Gastroesophageal sphincter (tissue), 4 donors: ENCODE results near the gene INPP5D. TPM values are rescaled to one million over a fixed set of nuclear protein-coding genes. Genes with fewer than 3 reads are reported as not detected.

Source experiments
- ATAC-seq: fragments of 150-250 bp; one replicate; pipeline ENCODE4 v1.9.1; 2016; ENCODE audit warnings: mild to moderate bottlenecking, moderate library complexity
- H3K27ac ChIP-seq, 4 donors: fragments of 200-600 bp; sonication (generic) in 3 of 4; 1 replicate in 3 of 4; 2 replicates in 1 of 4; pipeline ENCODE4 v1.5.1; 2016 to 2019
- H3K27me3 ChIP-seq: fragments of 200-600 bp; sonication (generic); one replicate; pipeline ENCODE4 v1.5.1; 2019
- H3K36me3 ChIP-seq, 2 donors: fragments of 200-600 bp; sonication (generic); one replicate each; pipeline ENCODE4 v1.5.1; 2019; ENCODE audit warnings: control low read depth in 1 of 2
- H3K4me1 ChIP-seq, 3 donors: fragments of 200-600 bp; sonication (generic); 1 replicate in 2 of 3; 2 replicates in 1 of 3; pipeline ENCODE4 v1.5.1; 2016 to 2019; ENCODE audit warnings: control low read depth in 2 of 3
- H3K4me3 ChIP-seq, 2 donors: fragments of 200-600 bp; sonication (generic); one replicate each; pipeline ENCODE4 v1.5.1; 2019; ENCODE audit warnings: mild to moderate bottlenecking in 1 of 2, moderate library complexity in 1 of 2
- H3K9me3 ChIP-seq, 3 donors: fragments of 200-600 bp; sonication (generic); one replicate each; pipeline ENCODE4 v1.5.1; 2017 to 2019; ENCODE audit warnings: control low read depth in 2 of 3
- CTCF ChIP-seq, 4 experiments: fragments of 200-600 bp in 2 of 4; fragments of 450-650 bp in 2 of 4; sonication (generic) in 1 of 4; IDR thresholded peaks; one replicate each; pipeline ENCODE4 v1.5.1; 2017 to 2019; ENCODE audit warnings: antibody characterized with exemption in 4 of 4, mild to moderate bottlenecking in 2 of 4, moderate library complexity in 2 of 4
- EP300 ChIP-seq: sonication (generic); formaldehyde crosslinking; IDR thresholded peaks from one replicate; pipeline ENCODE4 v1.6.1; 2017; ENCODE audit warnings: antibody characterized with exemption, mild to moderate bottlenecking
- POLR2A ChIP-seq, 2 donors: fragments of 450-650 bp; IDR thresholded peaks; one replicate each; pipeline ENCODE4 v1.6.1; 2017; ENCODE audit warnings: antibody characterized with exemption in 2 of 2, mild to moderate bottlenecking in 2 of 2, moderate library complexity in 1 of 2
- POLR2AphosphoS5 ChIP-seq: sonication (generic); formaldehyde crosslinking; IDR thresholded peaks from one replicate; pipeline ENCODE4 v1.6.1; 2017; ENCODE audit warnings: antibody characterized with exemption
- WGBS, 2 donors: methylation state at CpG; one replicate each; pipeline ENCODE4 v1.1.5; 2018; ENCODE audit warnings: low coverage in 1 of 2; 5-methylcytosine and 5-hydroxymethylcytosine counted together
- total RNA-seq, 4 donors: library from RNA; depleted of rRNA; stranded (reverse); fragments of >200 nt; gene quantifications; one replicate each; pipeline ENCODE4 v1.1.0, GENCODE V29; 2016

The INPP5D gene
- total RNA-seq, 4 donors from 2014 or later = 6.5 to 12.4 (median 9.3) TPM

GRCh38 chr2:233029321-233029720 is 30.8 kb upstream of the INPP5D start:
- TF ChIP-seq EP300 = no peak
- TF ChIP-seq POLR2AphosphoS5 = no peak
- no peak for TF ChIP-seq POLR2A (IDR thresholded peaks at IDR 0.05)
- TF ChIP-seq CTCF (IDR thresholded peaks at IDR 0.05) = no peak
- Histone ChIP-seq H3K4me3 (no peak overlapping the region), H3K4me1 (no peaks in the 10 kb centered on the region), H3K27ac (no peak overlapping the region), H3K9me3 (no peaks in the 10 kb centered on the region), H3K27me3 (no peaks in the 10 kb centered on the region), H3K36me3 (no peaks in the 10 kb centered on the region)
- WGBS, 2 donors = 89 to 95% methylated on average over 9 of the region's 9 CpGs
- no peak for ATAC-seq

GRCh38 chr2:233031556-233032500 is 28.3 kb upstream of the INPP5D start:
- Histone ChIP-seq H3K4me1 (no peaks in the 10 kb centered on the region), H3K4me3 (no peak overlapping the region), H3K27me3 (no peaks in the 10 kb centered on the region), H3K27ac (no peak overlapping the region), H3K36me3 (no peaks in the 10 kb centered on the region), H3K9me3 (no peaks in the 10 kb centered on the region)
- ATAC-seq = no peak
- 70 to 71% methylated on average over 20 to 22 of the region's 27 CpGs for WGBS, 2 donors
- no peak for TF ChIP-seq POLR2A (IDR thresholded peaks at IDR 0.05)
- TF ChIP-seq CTCF (IDR thresholded peaks at IDR 0.05) = no peak
- no peak for TF ChIP-seq POLR2AphosphoS5
- no peak for TF ChIP-seq EP300

GRCh38 chr2:233032551-233033320 is 27.4 kb upstream of the INPP5D start, which contains the start of gene NEU2:
NEU2 (plus strand) TSS chr2:233032672; CDS start chr2:233032672, 0 bp downstream.
- H3K36me3 ChIP-seq = no peaks in the 10 kb centered on the region
- no peak within 1 kb of the TSS for H3K4me3 ChIP-seq
- TF ChIP-seq EP300 (no peak), POLR2AphosphoS5 (no peak), POLR2A (IDR thresholded peaks at IDR 0.05) (no peak), CTCF (IDR thresholded peaks at IDR 0.05) (no peak)
- H3K9me3 ChIP-seq = no peaks in the 10 kb centered on the region
- no peaks in the 10 kb centered on the region for H3K4me1 ChIP-seq
- no peaks in the 10 kb centered on the region for H3K27me3 ChIP-seq
- no peak within 1 kb of the TSS for H3K27ac ChIP-seq
- ATAC-seq = no peak
- 80 to 90% methylated on average over 2 to 3 of the region's 13 CpGs for WGBS, 2 donors

GRCh38 chr2:233033672-233034071 is 26.5 kb upstream of the INPP5D start:
- no peak overlapping the region for H3K4me3 ChIP-seq
- H3K27ac ChIP-seq = no peak overlapping the region
- no peaks in the 10 kb centered on the region for H3K9me3 ChIP-seq
- no peak for TF ChIP-seq CTCF (IDR thresholded peaks at IDR 0.05)
- no peak for TF ChIP-seq POLR2A (IDR thresholded peaks at IDR 0.05)
- TF ChIP-seq EP300 = no peak
- TF ChIP-seq POLR2AphosphoS5 = no peak
- no peaks in the 10 kb centered on the region for H3K36me3 ChIP-seq
- 80 to 92% methylated on average over 8 to 9 of the region's 9 CpGs for WGBS, 2 donors
- H3K27me3 ChIP-seq = no peaks in the 10 kb centered on the region
- no peaks in the 10 kb centered on the region for H3K4me1 ChIP-seq
- ATAC-seq = no peak
